Activated T-helper 1 cell treated with anti-CD3 and anti-CD28 coated beads, Interleukin-12 subunit alpha, Interleukin-12 subunit beta, Interleukin-2, Interleukin-4 antibody, amounts not matched to agents 30 ng/mL and 10 ng/mL and 1 ng/mL, durations not matched to agents 14 hours and 24 hours and 36 hours (primary cell): Measurements from ENCODE around the gene MDFIC. TPM values are rescaled to one million over a fixed set of nuclear protein-coding genes. Genes with fewer than 3 reads are reported as not detected.

Experiments
- DNase-seq: peaks from one replicate; pipeline ENCODE4 v3.0.0; 2021; ENCODE audit warnings: low spot score
- H3K27ac Mint-ChIP-seq: one replicate; pipeline ENCODE4 v1.8.0; 2021; ENCODE audit warnings: mild to moderate bottlenecking, mixed read lengths
- H3K27me3 Mint-ChIP-seq: one replicate; pipeline ENCODE4 v1.8.0; 2022; ENCODE audit warnings: mild to moderate bottlenecking, moderate library complexity, mixed read lengths; ENCODE audit not compliant: insufficient read depth
- H3K36me3 Mint-ChIP-seq: one replicate; pipeline ENCODE4 v1.8.0; 2021; ENCODE audit warnings: low read depth, mixed read lengths
- H3K4me1 Mint-ChIP-seq: one replicate; pipeline ENCODE4 v1.8.0; 2021; ENCODE audit warnings: low read depth, mixed read lengths
- H3K4me3 Mint-ChIP-seq: one replicate; pipeline ENCODE4 v1.8.0; 2021; ENCODE audit warnings: mild to moderate bottlenecking, moderate library complexity, mixed read lengths
- H3K9me3 Mint-ChIP-seq: one replicate; pipeline ENCODE4 v1.8.0; 2021; ENCODE audit warnings: mixed read lengths
- intact Hi-C: fragments of 100-400 bp; cut with micrococcal nuclease; formaldehyde crosslinking; loops from one replicate; pipeline ENCODE4 v1.15.1; 2024
- total RNA-seq: library from RNA; stranded (reverse); gene quantifications from 2 replicates; pipeline ENCODE4 v1.2.3, GENCODE V29; 2022

The MDFIC gene
- total RNA-seq, 1 donor from 2014 or later, result 114 TPM

DNA sequence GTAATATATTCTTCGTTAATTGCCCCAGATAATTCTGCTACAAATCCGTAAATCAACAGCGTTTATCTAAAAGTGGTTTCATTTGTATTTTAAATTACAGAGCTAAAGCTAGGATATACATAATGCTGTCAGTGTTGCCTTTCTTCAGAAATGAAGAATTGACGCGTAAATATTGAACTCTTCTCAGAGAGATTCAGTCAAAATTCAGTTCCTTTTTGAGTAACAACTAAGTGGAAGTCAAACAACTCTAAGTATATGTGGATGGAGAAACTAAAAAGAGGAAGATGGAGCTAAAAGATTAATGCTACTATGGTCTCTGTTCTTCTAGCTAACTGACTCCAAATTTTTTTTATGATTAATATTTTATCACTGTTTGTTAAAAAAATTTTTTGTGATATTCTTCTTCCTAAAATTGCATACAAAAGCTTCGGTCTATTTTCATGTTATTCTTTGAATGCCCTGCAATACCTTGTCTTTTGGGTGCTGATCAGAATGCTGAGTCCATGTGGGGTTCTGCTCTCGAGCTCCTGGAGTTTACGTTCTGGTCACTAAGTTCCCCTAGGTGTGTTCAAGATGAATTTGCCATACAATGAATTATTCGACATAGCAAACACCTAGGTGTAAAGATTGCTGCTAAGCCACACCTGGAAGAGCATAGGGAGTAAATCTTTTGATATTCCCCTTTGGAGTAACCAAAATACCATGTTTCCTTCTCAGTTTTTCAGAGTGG, 20.7 kb downstream of the MDFIC start:
- no peak for DNase-seq
- Mint-ChIP-seq H3K9me3 (peaks cover 4% of the 10 kb centered on the region), H3K36me3 (peaks cover 67% of the 10 kb centered on the region), H3K4me3 (no peak overlapping the region), H3K27ac (no peak overlapping the region), H3K27me3 (no peaks in the 10 kb centered on the region), H3K4me1 (peaks cover 66% of the 10 kb centered on the region)
- intact Hi-C loops, result loop anchor here (2.0 kb wide), 1 partner anchor 16 kb away; no protein-coding TSS in a partner anchor

DNA sequence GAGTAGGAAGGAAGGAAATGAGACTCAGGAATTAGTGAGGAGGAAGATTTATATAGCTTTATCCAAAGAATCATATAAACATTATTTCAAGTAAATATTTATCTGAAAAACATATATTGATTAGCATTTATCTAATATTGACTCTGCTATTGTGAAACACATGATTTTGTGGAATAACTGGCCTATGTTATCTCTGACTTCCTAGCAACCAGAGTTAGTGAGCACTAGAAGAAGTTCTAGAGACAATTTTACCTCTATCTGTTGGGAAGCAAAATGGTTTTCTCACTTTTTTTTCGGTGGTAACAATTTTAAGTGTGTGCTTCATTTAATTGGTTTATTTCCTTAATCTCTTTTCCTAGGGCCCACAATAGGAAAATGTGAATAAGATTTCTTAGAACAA, 21.6 kb downstream of the MDFIC start:
- no peak for DNase-seq
- Mint-ChIP-seq H3K9me3 (peaks cover 4% of the 10 kb centered on the region), H3K27me3 (no peaks in the 10 kb centered on the region), H3K36me3 (peaks cover 74% of the 10 kb centered on the region), H3K4me3 (no peak overlapping the region), H3K4me1 (peaks cover 74% of the 10 kb centered on the region), H3K27ac (peak overlapping the region; percentile 64)
- intact Hi-C loops, result loop anchor here (2.0 kb wide), 1 partner anchor 15 kb away; no protein-coding TSS in a partner anchor

DNA sequence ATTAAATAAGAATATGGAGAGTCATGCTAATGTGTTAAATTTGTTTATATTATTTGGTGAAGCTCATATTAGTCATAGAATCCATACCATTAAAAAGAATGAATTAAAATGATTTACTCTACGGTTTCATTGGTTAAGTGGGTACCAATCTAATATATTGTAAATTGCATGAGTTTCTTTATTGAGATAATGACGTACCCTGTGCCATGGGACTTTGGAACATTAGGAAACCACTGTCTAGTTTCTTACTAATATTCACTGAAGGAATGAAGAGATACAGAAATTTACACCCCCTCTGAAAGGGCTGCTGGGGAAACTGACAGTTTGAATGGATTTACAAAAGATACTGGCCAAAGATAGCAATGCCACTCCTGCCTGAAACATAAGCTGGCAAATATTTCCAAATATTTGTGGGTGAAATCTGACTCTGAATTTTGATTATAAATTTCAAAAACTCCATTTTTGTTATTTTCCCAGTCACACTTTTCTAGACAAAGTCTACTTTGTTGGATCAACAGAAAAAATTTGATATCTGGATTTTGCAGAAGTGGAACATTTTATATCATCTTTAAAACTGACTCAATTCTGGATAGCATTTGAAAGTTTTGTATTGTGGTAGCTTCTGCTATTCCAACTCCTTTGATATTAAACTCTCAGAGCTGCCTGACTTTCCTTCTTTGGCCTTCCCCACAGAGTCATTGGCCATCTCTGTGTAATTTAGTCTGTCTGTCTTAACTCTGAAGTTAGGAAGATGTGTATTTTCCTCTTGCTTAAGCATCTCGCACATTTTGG, 22.3 kb downstream of the MDFIC start:
- intact Hi-C loops, result loop anchor here (2.0 kb wide), 1 partner anchor 15 kb away; no protein-coding TSS in a partner anchor
- no peak for DNase-seq
- H3K27me3 Mint-ChIP-seq, result no peaks in the 10 kb centered on the region
- H3K4me3 Mint-ChIP-seq, result no peak overlapping the region
- peaks cover 4% of the 10 kb centered on the region for H3K9me3 Mint-ChIP-seq
- H3K4me1 Mint-ChIP-seq, result peaks cover 74% of the 10 kb centered on the region
- peak overlapping the region; percentile 64 for H3K27ac Mint-ChIP-seq
- H3K36me3 Mint-ChIP-seq, result peaks cover 78% of the 10 kb centered on the region

GRCh38 chr7:114944745-114945625, 23.1 kb downstream of the MDFIC start:
- intact Hi-C loops, result no loop called here
- peaks cover 78% of the 10 kb centered on the region for H3K4me1 Mint-ChIP-seq
- H3K27me3 Mint-ChIP-seq, result no peaks in the 10 kb centered on the region
- H3K9me3 Mint-ChIP-seq, result peaks cover 4% of the 10 kb centered on the region
- no peak overlapping the region for H3K27ac Mint-ChIP-seq
- no peak overlapping the region for H3K4me3 Mint-ChIP-seq
- H3K36me3 Mint-ChIP-seq, result peaks cover 80% of the 10 kb centered on the region
- DNase-seq, result no peak

- Mint-ChIP-seq H3K27me3 (no peaks in the 10 kb centered on the region), H3K9me3 (no peaks in the 10 kb centered on the region), H3K36me3 (peaks cover 57% of the 10 kb centered on the region), H3K4me1 (peaks cover 52% of the 10 kb centered on the region), H3K4me3 (no peak overlapping the region), H3K27ac (no peak overlapping the region)
- no peak for DNase-seq
- intact Hi-C loops, result no loop called here
Measured at GRCh38 chr7:114949231-114949630, 27.3 kb downstream of the MDFIC start.

GRCh38 chr7:114952296-114952695, 30.4 kb downstream of the MDFIC start:
- peaks cover 60% of the 10 kb centered on the region for H3K4me1 Mint-ChIP-seq
- H3K27ac Mint-ChIP-seq, result no peak overlapping the region
- no peaks in the 10 kb centered on the region for H3K9me3 Mint-ChIP-seq
- H3K36me3 Mint-ChIP-seq, result peaks cover 42% of the 10 kb centered on the region
- H3K27me3 Mint-ChIP-seq, result no peaks in the 10 kb centered on the region
- H3K4me3 Mint-ChIP-seq, result no peak overlapping the region
- no peak for DNase-seq
- intact Hi-C loops, result no loop called here

- H3K9me3 Mint-ChIP-seq, result no peaks in the 10 kb centered on the region
- intact Hi-C loops, result loop anchor here (1.0 kb wide), 1 partner anchor 88 kb away; no protein-coding TSS in a partner anchor
- H3K36me3 Mint-ChIP-seq, result peaks cover 29% of the 10 kb centered on the region
- no peaks in the 10 kb centered on the region for H3K27me3 Mint-ChIP-seq
- H3K4me3 Mint-ChIP-seq, result no peak overlapping the region
- H3K4me1 Mint-ChIP-seq, result peaks cover 46% of the 10 kb centered on the region
- DNase-seq, result no peak
- no peak overlapping the region for H3K27ac Mint-ChIP-seq
Measured at GRCh38 chr7:114953724-114954123, 31.8 kb downstream of the MDFIC start.

DNA sequence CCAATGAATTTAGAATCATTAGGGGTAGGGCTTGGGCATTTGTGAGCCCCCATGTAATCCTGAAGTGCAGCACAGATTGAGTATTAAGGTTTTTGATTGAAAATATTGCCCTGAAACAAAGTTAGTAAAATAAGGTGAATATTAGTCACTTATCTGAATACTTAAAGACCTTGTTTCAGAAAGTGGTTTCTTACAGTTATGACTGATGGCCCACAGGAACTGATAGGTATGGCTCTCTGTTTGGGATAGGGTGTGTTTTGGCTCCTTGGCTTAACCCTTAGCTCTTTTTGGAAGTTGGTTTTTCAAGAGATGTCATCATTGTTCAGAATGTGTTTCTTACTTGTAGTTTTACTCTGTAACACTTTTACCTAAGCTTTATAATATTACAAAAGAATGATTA, 34.8 kb downstream of the MDFIC start:
- no peaks in the 10 kb centered on the region for H3K9me3 Mint-ChIP-seq
- peaks cover 49% of the 10 kb centered on the region for H3K4me1 Mint-ChIP-seq
- no peak for DNase-seq
- intact Hi-C loops, result no loop called here
- no peak overlapping the region for H3K27ac Mint-ChIP-seq
- no peak overlapping the region for H3K4me3 Mint-ChIP-seq
- no peaks in the 10 kb centered on the region for H3K27me3 Mint-ChIP-seq
- peaks cover 33% of the 10 kb centered on the region for H3K36me3 Mint-ChIP-seq

GRCh38 chr7:114957444-114957843, 35.5 kb downstream of the MDFIC start:
- Mint-ChIP-seq H3K27ac (no peak overlapping the region), H3K27me3 (no peaks in the 10 kb centered on the region), H3K9me3 (no peaks in the 10 kb centered on the region), H3K4me3 (no peak overlapping the region), H3K4me1 (peaks cover 50% of the 10 kb centered on the region), H3K36me3 (peaks cover 34% of the 10 kb centered on the region)
- DNase-seq, result no peak
- intact Hi-C loops, result no loop called here

GRCh38 chr7:114959931-114960330, 38.0 kb downstream of the MDFIC start:
- H3K27ac Mint-ChIP-seq, result no peak overlapping the region

GRCh38 chr7:114962441-114962840, 40.5 kb downstream of the MDFIC start:
- Mint-ChIP-seq H3K4me1 (peaks cover 55% of the 10 kb centered on the region), H3K9me3 (no peaks in the 10 kb centered on the region), H3K27me3 (no peaks in the 10 kb centered on the region), H3K4me3 (no peak overlapping the region), H3K36me3 (peaks cover 39% of the 10 kb centered on the region), H3K27ac (no peak overlapping the region)
- intact Hi-C loops, result no loop called here
- DNase-seq, result no peak

More at GRCh38 chr7:114959931-114960330, 38.0 kb downstream of the MDFIC start:
- intact Hi-C loops, result loop anchor here (2.0 kb wide), 1 partner anchor 17 kb away; no protein-coding TSS in a partner anchor
- H3K4me1 Mint-ChIP-seq, result peaks cover 43% of the 10 kb centered on the region
- H3K4me3 Mint-ChIP-seq, result no peak overlapping the region
- H3K36me3 Mint-ChIP-seq, result peaks cover 29% of the 10 kb centered on the region
- H3K27me3 Mint-ChIP-seq, result no peaks in the 10 kb centered on the region
- no peak for DNase-seq
- H3K9me3 Mint-ChIP-seq, result no peaks in the 10 kb centered on the region

GRCh38 chr7:114966156-114966555, 44.3 kb downstream of the MDFIC start:
- DNase-seq, result no peak
- H3K27ac Mint-ChIP-seq, result no peak overlapping the region
- H3K4me1 Mint-ChIP-seq, result peaks cover 49% of the 10 kb centered on the region
- peaks cover 29% of the 10 kb centered on the region for H3K36me3 Mint-ChIP-seq
- no peaks in the 10 kb centered on the region for H3K27me3 Mint-ChIP-seq
- no peak overlapping the region for H3K4me3 Mint-ChIP-seq
- H3K9me3 Mint-ChIP-seq, result no peaks in the 10 kb centered on the region
- intact Hi-C loops, result loop anchor here (5.0 kb wide), 1 partner anchor 34 kb away; no protein-coding TSS in a partner anchor
